HG03565 (cell line): Measurements from ENCODE around the gene RAB37.

Source experiments
- ATAC-seq: cut with Tn5 transposase; IDR thresholded peaks from one replicate; pipeline ENCODE4 v1.9.1; 2021; ENCODE audit warnings: mild to moderate bottlenecking, moderate library complexity; ENCODE audit not compliant: unreplicated experiment

Gene RAB37

GRCh38 chr17:74736513-74737298 is at the start of gene RAB37:
TSS of gene RAB37 (plus strand) at chr17:74737256. CDS start at chr17:74737273, 17 bp downstream.
- ATAC-seq: no peak

DNA sequence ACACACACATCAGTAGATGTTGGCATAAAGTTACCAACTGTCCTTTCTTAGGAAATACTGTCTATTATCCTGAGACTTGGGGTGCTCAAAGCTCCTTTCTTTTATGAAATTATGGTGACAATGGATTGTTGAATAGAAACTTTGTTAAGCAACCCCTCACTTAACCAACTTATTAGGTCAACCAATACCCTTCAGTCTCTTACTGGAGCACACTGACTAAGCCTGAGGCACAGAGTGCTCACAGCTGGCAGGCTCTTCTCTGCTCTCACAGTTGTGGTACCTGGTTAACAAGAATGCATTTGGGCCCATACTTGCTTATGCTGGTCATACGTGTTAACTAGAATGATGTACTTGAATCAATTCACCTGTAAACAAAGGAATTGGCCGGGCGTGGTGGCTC is 49.2 kb upstream of the RAB37 start:
- ATAC-seq: no peak

- ATAC-seq: no peak
These were observed 46.6 kb upstream of the RAB37 start for GRCh38 chr17:74690409-74690825.

DNA sequence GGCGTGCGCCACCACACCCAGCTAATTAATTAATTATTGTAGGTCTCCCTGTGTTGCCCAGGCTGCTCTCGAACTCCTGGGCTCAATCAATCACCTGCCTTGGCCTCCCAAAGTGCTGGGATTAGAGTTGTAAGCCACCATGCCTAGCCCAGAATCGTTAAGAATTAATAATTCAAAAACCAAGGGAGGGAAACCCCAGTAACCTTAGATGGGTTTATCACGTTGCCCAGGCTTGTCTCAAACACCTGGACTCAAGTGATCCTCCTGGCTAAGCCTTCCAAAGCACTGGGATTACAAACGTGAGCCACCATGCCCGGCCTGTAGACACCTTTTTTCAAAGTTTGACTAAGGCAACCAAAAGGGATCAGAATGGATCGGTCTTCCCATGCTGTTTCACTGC is 45.9 kb upstream of the RAB37 start:
- no peak for ATAC-seq

DNA sequence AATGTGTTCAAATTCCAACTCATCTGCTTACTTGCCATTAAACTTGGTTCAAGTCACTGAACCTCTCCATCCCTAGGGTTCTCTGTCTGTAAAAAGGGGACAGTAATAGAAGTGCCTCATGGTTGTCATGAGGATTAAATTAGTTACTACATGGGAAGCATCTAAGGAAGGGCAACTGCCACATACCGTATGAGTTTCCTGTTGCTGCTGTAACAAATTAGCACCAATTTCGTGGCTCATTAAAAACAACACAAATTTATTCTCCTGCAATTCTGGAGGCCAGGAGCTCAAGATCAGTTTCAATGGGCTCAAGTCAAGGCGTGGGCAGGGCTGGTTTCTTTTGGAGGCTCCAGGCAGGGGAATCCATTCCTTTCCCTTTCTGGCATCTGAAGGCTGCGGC is 43.0 kb upstream of the RAB37 start:
- ATAC-seq: no peak

GRCh38 chr17:74695629-74696028 is 41.4 kb upstream of the RAB37 start:
- no peak for ATAC-seq

GRCh38 chr17:74697515-74697914 is 39.5 kb upstream of the RAB37 start:
- no peak for ATAC-seq

DNA sequence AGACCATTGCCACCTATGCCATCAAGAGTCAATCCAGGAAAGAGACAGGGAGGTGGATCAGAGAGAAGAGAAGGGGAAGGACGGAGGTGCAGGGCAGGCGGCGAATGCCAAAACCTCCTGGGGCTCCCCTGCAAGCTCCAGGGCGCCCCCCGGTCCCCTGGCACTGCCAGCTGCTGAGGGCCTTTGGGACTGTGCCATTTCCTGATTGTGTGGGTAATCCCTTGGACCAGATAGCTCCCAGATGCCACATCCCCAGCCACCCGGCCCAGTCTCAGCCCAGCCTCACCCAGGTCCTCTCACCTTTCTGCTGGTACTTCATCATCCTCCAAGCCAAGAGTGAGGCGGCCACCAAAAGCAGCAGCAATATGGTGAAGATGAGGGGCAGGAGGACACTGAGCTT is 39.0 kb upstream of the RAB37 start:
- no peak for ATAC-seq

GRCh38 chr17:74699236-74699635 is 37.8 kb upstream of the RAB37 start:
- ATAC-seq: no peak

DNA sequence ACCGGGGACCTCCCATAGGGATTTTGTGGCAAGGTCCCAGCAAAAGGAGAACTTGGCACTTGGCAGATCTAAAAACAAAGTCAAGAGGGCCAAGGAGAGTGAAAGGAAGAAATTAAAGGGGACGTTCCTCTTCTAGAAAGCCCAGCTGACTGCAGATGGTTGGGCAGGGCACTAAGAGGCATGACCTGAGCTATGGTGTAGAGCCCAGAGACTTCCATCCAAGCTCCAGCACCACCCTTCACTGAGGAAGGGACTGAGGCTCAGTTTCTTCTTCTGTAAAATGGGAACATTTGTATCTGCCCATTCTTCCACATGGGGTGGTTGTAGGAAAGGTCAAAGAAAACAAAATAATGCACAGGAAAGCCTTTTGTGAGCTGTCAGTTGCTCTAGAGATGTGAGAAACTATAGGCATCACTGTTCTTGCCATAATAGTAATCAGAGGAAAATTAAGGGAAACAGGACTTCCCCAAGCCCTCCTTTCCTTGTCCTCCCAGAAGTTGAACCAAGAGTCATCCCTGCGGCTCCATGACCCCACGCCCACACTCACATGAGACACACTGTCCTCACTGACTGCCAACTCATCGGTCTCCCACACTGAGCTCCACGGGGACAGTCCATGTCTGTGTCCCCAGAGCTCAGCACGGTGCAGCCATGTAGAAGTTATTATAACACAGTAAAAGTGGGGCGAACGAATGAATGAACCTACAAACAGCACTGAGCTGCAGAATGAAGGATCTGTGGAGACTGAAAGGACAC is 34.8 kb upstream of the RAB37 start:
- no peak for ATAC-seq

DNA sequence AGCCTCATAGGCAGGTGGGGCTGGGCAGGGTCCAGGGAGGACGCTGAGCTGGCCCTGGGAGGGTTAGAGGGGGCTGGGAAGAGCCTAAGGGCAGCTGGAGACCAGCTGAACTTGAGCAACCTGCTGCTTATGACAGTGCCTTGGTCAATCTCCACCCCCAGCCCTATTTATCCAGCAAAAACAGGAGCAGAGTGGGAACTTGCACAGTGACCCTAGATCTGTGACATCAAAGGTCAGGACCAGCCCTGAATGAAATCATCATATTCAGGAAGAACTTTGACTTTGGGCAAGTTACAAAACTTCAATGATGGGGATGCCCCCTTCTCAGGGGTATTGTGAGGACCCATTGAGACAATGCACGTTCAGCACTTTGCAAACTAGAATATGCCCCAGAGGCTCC is 33.7 kb upstream of the RAB37 start:
- no peak for ATAC-seq

DNA sequence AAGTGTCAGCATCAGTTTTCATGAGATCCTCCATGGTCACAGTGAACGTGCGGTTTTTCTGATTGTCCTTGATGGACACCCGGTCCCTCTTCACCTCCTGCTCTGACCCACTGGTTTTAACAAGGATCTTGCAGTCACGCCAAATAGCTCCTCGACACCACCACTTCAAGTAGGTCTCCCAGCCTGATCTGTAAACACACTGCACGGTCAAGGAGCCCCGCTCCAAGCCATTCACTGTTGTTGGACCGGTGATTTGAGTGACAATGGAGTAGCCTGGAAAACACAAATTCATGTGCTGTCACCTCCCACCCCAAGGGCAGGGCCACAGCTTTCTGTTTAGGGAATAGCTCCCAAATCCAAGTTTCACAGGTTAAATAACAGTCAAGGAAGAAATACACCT is 32.5 kb upstream of the RAB37 start:
- no peak for ATAC-seq

GRCh38 chr17:74711058-74711824 is 25.8 kb upstream of the RAB37 start:
- ATAC-seq: no peak

- no peak for ATAC-seq
These were observed 24.8 kb upstream of the RAB37 start for GRCh38 chr17:74712301-74712700.

DNA sequence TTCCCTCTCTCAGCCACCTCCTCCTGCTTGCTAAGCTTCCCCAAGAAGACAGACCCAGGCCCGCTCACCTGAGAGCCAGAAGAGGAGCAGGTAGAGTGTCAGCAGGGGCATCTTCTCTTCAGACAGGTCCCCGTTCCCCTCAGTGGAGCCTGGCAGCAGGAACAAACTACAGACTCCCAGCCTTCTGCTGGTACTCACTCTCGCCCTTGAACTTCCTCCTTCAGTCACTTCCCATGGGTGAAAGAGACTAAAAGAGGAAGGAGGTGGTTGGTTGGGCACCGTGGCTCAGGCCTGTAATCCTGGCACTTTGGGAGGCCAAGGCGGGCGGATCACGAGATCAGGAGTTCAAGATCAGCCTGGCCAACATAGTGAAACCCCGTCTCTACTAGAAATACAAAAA is 24.3 kb upstream of the RAB37 start, which contains the start of gene CD300LF:
Gene CD300LF, minus strand, starts transcription at position 168 of the 400 bp plus-strand sequence. Its CDS starts 57 bp downstream, at position 111.
- ATAC-seq: no peak

- ATAC-seq: no peak
These were observed 23.8 kb upstream of the RAB37 start for GRCh38 chr17:74713171-74713755.

- no peak for ATAC-seq
These were observed 21.9 kb upstream of the RAB37 start for GRCh38 chr17:74715144-74715543.

GRCh38 chr17:74720506-74720905 is 16.6 kb upstream of the RAB37 start:
- ATAC-seq: no peak

- no peak for ATAC-seq
These were observed 14.3 kb upstream of the RAB37 start for GRCh38 chr17:74722782-74723181.

- ATAC-seq: no peak
These were observed 13.2 kb upstream of the RAB37 start for GRCh38 chr17:74723891-74724290.

DNA sequence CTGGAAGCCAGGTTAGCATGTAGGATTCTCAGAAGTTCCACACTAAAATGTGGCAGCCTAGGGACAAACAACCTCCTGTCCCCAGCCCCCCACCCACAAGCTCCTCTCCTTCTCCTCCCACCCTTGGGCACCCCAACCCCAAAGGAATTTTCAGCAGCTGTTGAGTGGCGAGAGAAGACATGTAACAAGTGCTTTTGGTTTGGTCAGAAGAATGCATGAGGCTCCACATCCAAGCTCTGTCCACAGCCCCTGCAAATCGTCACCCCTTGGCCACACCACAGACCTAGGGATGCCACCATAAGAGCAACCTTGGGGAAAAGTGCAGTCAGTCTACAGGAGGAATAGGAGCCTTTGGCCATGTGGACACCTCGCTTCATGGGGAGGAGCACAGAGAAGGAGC is 11.9 kb upstream of the RAB37 start:
- no peak for ATAC-seq
